HG03045 (cell line): ENCODE data around the gene TFF2.

Experiments used
- ATAC-seq: cut with Tn5 transposase; IDR thresholded peaks from one replicate; pipeline ENCODE4 v1.9.1; 2021; ENCODE audit warnings: mild to moderate bottlenecking, moderate library complexity; ENCODE audit not compliant: unreplicated experiment

TFF2 gene

DNA sequence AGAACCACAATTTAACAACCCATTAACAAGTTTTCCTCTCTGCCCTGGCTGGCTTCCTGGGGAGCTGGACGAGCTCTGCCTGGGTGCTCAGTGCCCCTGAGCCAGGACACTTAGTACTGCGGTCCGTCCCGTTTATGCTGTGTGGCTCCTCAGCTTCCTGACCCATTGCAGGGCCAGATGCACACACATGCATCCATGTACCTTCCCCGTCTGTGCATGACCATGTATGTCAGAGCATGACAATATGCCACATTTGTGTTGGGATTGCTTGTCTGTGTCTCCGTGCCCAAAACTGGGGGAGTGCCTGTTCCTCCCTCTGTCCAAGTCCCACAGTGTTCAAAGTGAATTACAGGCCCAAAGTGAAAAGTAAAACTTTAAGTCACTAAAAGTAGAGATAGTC is 25.9 kb downstream of the TFF2 start:
- ATAC-seq, result no peak

DNA sequence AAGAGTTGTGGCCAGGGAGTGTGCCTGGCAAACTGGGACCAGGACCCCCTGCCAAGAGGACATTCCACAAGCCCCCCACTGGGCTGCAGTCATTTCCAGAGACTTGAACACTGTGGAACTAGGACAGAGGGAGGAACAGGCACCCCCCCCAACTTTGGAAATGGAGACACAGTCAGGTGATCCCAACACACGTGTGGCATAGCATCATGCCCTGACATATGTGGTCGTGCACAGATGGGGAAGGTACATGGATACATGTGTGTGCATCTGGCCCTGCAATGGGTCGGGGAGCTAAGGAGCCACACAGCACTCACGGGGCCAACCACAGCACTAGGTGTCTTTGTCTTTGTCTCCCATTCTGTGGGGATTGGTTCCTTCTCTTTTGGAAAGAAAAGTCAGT is 28.9 kb downstream of the TFF2 start:
- ATAC-seq, result no peak

DNA sequence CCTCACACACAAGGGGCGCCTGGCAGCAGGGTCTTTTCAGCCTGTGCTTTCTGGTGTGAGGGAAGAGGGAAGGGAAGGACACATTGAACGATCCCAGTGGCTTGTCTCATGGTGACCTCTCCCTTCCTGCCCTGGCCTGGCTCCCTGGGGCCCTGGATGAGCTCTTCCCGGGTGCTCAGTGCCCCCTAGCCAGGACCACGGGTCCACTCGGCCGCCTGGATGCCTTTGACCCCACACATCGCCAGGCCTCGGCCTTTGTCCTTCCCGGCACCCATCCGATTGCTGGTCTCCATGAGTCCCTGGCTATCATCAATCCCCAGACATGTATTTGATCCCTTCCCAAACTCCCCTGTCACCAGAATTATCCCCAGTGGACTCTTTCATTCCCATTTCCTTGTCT is 29.6 kb downstream of the TFF2 start:
- no peak for ATAC-seq

GRCh38 chr21:42320791-42321190 is 30.0 kb downstream of the TFF2 start:
- no peak for ATAC-seq

DNA sequence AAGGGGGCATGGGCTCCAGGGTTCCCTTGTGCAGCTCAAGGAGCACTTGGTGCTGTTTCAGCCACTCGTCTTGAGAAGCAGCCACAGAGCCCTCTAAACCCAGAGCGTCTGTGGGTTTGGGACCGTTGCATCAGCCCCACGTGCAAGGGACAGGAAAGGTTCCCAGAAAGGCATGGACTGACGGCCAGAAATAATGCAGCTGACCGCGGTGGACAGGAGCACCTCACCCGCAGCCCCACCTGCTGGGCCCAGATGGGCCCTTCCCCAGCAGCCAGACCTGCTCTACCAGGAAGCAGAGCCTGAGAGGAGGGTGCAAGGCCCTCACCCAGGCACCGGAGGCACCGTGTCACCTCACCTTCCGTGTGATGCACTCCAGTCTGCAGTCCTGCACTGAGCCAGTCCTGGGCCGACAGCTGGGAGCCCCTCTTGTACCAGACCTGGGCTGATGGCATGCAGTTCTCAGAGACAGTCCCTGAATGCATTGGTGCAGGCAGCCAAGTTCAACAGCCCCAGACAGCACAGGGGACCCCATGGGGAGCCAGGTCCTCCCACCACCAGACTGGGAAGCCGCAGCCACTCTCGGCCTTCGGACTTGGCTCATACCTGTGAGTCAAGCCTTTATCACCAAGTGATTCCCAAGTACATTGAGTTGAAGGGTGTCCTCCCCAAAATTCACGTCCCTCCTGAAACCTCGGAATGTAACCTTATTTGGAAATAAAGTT is 30.8 kb downstream of the TFF2 start:
- ATAC-seq, result no peak

DNA sequence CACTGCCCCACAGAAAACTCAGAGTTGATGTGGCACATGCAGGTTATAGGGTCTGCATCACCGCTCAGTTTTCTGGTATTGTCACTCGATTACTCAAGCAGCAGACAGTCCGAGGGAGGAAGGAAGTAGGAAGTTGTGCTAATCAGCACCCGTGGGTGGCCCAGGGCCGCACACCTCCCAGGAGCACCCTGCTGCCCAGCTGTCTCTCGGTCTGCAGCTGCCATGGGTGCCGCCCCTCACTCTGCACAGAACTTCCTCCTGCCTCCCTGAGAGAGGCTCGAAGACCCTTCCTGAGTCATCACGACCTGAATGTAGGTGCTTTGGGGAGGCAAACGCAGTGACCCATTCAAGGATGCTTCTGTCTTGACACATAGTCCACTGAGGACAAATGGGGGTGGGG is 31.4 kb downstream of the TFF2 start:
- ATAC-seq, result no peak

DNA sequence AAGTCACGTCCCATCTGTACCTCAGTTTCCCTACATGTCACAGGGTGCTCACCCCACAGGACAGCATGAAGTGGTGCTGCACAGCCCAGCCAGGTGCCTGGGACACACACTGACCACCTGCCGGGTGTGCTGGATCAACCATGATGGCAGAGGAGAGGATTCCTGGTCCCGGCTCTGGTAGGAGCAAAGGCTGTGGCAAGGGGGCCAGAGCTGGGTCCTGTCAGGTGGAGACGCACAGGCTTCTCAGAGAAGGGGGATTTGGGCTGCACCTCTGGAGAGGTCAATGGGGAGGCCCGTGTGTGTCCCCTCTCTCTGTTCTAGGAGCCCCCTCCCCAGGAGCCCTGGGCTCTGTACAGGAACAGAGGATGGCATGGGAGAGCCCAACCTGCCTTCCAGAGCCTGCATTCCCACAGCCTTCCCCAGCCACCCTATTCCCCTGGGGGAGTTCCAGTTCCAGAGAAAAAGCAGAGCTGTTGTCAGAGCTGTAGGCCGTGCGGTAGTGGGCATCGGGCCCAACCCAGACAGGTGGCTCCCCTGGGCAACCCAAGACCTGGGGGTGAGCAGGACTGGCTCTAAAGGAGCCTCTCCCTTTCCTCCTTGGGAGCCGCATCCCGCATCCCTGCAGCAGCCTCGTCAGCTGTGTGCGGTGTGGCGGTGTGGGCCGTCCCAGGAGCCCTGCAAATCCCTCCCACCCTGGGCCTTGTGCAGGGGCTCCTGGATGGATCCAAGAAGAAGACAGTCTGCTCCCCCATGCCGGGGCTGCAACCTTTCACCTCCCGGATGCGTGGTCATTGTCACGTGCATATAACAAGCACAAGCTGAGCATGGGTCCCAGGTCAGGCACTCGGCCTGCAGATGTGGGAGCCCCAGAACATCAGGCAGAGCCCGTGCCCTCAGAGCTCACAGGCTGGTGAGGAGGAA is 32.7 kb downstream of the TFF2 start:
- ATAC-seq, result no peak

DNA sequence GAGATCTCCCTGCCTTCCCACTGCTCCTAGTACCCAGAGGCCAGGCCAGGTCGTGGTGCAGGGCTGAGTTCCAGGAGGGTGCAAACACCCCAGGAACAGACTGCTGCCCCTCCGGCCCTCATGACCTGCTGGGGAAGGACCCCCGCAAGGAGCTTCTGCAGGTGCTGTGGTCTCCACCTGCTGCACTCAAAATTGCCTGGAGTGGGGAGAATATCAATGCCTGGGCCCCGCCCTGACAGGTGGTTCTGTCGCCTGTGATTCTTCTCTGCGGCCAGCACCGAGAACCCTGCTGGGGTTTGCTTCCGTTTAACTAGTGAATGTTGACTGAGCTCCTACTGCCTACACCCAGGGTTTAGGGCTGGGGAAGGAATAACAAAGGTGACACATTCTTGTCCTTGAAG is 33.5 kb downstream of the TFF2 start:
- no peak for ATAC-seq

DNA sequence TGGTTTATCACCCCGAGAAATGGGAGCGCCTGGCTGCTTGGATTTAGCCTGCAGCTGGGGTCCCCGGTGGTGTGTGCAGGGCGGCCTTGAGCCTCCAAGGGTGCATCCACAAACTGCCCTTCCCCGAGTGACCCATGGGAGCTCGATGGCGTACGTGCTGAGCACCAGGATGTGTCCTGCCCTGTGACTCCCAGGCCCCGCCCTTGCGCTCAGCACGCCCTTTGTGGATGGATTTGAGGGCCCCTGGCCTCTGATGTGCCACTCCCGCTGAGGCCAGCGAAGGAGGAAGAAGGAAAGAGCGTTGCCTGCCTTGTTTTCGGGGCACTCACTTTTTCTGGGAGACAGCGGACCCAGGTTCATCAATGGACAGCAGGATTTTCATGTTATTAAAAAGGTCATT is 33.9 kb downstream of the TFF2 start:
- ATAC-seq, result no peak

DNA sequence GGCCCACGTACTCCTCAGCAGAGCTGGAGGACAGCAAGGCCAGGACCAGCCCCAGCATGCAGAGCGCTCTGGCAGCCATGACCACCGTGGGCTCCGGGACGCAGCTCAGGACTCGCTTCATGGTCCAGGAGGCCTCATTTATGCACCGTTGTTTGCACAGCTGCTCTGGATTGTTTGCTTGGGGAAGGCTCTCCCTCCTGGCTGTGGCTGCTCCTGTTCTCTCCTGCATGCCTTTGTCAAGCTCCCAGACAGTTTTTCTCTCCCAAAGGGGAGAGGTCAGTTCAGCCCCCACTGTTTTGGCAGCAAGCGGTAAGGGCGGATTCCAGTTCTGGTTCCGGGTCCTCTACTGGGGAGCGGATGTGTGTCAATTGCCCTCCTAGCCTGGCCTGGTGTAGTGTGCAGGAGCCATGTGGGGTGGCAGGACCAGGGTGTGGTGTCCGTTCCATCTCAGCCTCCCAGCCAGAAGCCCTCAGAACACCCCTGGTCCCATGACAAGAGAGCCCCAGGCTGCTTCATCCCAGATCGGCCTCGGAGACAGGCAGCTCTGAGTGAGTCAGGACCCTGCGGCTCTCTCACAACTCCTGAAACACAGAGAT is 35.4 kb downstream of the TFF2 start, which contains the start of gene TFF3:
TSS of gene TFF3 (minus strand) at position 114 of the 596 bp plus-strand sequence. CDS start at position 79, 35 bp downstream.
- ATAC-seq, result no peak

DNA sequence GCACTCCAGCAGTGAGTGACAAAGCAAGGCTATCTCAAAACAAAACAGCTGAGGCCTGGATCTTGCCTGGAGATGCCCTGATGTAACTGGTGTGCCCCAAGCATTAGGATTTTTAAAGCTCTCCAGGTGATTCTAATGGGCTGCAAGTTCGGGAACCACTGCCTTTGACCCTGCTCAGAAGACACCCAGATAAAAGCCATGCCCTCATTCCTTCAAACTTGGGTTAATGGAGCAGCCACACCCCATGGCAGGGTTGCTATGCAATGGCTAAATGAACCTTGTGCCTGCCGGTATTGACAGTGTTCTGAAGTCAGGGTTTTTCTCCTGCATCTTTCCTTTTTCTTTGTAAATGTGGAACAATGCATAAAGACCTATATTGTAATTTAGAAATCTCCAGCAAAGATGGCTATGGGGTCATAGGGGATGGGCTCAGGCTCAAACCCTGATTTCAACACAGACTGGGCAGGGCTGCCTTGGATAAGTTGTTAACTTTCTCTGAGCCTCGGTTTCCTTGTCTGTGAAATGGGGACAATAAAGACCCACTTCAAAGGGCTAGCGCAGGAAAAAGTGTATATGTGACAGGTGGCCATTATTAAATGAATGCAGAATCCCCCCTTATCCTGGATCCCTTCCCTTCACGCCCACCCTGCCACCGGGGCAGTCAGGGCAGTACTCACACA is 36.0 kb downstream of the TFF2 start:
- no peak for ATAC-seq

GRCh38 chr21:42313501-42313969 is 37.3 kb downstream of the TFF2 start:
- no peak for ATAC-seq

GRCh38 chr21:42312626-42313104 is 38.1 kb downstream of the TFF2 start:
- no peak for ATAC-seq

- ATAC-seq, result no peak
Measured at GRCh38 chr21:42311816-42312625, 38.8 kb downstream of the TFF2 start.

GRCh38 chr21:42311160-42311559 is 39.6 kb downstream of the TFF2 start:
- ATAC-seq, result no peak

- no peak for ATAC-seq
Measured at GRCh38 chr21:42310411-42311001, 40.3 kb downstream of the TFF2 start.

GRCh38 chr21:42309753-42310213 is 41.0 kb downstream of the TFF2 start:
- ATAC-seq, result no peak

GRCh38 chr21:42308914-42309752 is 41.7 kb downstream of the TFF2 start:
- ATAC-seq, result no peak
